Midbrain (tissue), 1 donor: ENCODE measurements around the gene CMIP.

Experiments
- DNase-seq: peaks from one replicate; lab custom pipeline; 2025; lab: John Stamatoyannopoulos, UW

Gene CMIP

DNA sequence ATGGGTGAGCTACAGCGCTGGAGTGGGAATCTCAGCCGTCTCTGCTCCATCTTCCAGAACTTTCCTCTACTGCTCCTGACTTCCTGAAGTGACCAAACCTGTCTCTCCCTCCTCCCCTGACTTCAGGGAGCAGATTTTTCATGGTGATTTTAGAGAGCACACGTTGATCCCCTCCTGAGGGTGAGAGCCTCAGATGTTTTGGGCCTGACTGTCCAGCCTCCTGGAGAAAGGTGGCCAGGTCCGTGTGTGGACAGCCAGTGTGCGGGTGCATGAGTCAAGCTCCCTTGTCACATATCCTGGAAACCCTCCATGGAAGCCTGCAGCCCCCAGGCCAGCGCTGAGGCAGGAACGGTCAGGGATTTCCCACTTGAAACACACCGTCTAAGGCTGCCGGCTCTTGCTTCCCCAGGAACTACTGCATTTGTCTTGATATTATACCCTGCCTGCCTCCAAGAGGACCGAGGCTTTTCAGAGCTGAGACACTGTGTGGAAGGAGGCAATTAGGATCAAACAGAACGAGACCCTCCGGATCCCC is 143.1 kb downstream of the CMIP start:
- DNase-seq: no peak

DNA sequence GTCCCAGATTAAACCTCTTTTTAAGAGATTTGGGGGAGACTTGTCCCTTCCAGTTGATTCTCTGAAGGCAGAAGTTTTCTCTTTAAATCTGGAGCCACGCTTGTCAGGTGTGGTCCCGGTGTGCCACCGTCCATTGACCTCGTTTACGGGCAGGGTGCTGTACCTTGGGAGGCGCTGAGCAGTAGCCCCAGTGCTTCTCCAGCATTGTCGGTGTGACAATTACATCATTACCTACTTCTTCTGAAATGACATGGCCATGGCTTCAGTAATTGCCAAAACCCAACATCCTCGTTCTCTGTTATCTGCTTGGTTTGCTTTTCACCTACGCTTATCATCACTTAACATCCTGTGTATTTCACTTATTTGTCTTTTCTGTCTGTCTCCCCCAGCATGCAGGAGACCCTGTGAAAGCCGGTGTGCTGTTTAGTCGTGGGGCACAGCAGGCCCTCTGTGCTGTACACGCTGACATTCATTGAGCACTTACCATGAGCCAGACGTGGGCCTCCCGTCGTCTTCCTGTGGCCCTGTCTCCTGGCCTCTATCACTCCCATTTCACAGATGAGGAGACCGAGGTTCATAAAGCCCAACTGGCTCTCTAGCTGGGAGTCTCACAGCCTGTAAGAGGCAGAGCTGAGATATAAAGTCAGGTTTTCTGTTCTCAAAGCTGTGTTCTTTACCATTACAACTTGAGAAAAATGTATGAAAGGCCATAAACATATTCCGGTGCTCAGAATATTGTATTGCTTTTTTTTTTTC is 143.9 kb downstream of the CMIP start:
- no peak for DNase-seq

DNA sequence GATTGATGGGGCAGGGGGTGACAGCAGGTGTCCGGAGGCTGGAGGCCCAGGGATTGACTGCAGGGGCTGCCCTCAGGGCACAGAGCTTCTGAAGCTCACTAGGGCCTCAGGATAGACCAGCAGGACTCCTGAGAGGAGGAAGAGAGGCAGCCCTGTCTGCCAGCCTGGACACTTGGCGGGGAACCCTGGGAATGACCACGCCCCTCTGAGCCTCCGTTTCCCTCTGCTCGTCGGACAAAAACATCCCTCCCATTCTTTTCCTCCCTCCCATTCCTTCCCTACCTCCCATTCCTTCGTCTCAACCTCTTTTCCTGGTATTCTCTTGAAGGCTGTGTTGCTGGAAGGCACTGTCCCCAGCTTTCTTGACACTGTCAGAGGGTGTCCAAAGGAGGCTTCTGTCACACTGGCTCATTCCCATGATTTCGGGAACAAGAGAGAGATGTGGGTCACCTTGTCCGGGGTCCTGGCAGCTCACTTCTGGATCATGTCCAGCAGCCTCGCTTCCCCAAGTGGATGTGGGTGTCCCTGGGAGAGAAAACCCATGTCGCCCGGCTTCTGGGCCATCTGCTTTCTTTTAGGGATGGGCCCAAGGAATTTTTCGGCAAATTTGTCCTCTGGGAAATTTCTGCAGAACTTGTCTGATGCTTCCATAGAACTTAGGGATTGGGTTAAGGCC is 145.5 kb downstream of the CMIP start:
- DNase-seq: no peak

DNA sequence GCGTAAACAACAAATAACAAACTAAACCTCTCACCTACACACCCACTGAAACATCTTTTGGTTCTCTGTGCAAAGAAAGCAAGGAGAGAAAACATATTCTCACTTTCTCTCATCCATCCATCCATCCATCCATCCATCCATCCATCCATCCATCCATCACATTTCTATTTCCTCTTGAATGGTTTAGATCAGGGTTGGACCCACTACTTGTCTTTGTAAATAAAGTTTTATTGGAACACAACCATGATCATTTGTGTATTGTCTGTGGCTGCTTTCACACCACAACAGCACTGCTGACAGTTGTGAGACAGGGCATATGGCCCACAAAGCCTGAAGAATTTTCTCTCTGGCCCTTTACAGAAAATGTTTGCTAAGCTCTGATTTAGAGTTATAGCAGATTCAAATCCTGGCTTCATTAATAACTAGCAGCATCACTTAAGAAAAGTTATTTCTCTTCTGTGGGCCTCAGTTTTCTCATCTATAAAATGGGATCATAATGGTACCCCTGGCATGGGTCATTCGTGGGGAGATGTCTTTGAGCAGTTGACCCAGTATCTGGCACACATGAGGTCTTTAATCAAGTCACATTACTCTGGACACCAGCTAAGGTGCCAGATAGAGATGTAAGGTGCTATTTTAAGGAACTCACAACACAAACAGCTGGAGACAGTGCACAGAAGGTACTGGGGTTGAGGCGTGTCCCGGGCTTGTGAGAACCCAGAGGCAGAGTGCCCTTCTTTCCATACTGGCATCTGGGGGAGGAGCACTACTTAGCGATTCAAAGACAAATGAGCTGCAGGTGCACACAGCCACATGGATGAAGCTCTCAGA is 146.3 kb downstream of the CMIP start:
- DNase-seq: no peak

DNA sequence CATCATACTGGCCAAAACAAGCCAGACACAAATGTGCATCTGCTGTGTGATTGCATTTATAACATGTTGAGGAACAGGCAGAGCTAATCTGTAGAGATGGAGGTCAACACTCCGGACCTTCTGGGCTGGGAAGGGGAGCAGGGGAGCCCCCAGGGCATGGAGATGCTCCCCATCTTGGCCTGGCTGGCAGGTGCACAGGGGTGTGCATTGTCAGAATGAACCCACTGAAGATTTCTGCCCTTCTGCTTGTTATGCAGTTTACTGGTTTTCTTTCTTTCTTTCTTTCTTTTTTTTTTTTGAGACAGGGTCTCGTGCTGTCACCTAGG is 146.9 kb downstream of the CMIP start:
- no peak for DNase-seq

DNA sequence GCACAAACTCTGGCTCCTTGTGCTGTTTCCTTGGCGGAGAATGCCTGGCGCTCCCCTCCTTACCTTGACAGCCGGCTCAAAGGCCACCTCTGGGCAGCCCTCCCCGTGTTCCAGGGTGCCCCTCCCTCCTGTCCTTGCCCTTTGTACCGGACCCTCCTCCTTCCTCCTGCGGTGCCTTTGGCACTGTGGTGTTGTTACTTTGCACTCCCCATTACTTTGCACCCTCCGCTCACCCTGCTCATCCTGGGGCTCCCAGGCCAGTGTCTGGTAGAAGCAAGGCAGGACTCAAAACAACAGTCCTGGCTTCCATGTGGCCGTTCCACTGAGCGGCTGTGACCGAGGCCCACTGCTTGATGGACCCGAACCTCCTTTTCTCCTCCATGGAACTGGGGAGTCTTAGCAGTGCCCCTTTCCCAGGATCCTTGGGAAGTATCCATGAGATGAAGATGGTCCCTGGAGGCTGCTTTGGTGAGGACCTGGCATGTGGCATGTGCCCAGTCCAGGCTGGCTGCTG is 147.8 kb downstream of the CMIP start:
- no peak for DNase-seq

DNA sequence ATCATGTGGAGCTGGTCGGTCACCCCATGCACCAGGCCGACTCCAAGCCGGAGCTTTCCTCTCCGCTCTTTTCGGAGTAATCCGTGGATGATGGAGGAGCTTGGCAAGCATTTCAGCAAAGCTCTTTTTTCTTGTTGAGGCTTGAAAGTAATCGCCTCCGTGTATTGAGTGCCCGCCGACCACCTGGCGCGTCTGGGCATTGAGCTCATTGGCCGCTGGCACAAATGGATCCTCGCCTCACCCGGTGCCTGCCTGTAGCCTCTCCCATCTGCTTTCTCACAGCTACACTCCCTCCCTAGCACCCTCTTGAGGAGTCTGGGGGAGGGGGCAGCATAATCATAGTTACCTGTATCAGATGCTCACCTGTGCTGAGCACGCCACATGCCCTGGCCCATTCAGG is 148.9 kb downstream of the CMIP start:
- DNase-seq: no peak

DNA sequence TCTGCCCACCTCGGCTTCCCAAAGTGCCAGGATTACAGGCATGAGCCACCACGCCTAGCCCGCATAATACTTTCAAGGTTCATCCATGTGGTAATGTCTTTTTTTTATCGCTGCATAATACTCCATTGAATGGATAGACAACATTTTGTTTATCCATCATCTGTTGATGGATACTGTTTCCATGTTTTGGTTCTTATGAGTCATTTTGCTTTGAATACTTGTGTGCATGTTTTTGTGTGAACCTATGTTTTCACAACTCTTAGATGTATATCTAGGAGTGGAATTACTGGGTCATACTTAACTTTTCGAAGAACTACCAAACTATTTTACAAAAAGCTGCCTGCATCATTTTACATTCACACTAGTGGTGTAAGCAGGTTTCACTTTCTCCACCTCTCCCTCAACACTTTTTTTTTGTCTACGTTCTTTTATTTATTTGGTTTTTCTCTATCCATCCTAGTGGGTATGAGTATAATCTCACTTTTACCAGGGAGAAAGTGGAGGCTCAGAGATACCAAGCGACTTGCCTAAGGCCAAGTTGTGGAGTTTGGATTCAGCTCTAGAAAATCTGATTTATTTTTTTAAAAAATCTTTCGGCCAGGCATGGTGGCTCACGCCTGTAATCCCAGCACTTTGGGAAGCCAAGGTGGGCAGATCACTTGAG is 151.2 kb downstream of the CMIP start:
- no peak for DNase-seq

DNA sequence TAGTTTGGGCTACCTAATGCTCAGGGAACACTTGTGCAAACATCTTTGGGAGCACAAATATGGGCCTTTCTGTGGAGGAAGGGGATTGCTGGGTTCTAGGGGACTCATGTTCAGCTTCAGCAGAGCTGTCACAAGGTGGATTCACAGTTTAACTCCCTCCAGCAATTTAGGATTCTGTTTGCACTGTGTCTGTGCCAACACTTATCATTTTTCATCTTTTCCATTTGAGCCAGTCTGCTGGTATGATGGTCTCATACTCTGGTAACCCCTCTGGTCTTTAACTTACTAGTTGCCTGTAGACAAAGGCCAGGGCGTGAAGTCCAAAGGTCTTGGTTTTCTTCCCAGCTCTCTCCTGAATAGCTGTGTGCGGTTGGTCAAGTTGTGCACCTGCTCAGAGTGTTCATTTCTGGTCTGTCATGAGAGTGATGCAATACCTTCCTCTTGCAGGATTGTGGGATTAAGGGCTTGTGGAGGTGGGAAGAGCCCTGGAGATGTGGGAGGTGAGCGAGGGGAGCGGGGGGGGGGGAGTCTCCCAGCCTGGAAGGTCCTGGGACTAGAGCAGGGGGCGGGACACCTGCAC is 152.6 kb downstream of the CMIP start:
- no peak for DNase-seq

DNA sequence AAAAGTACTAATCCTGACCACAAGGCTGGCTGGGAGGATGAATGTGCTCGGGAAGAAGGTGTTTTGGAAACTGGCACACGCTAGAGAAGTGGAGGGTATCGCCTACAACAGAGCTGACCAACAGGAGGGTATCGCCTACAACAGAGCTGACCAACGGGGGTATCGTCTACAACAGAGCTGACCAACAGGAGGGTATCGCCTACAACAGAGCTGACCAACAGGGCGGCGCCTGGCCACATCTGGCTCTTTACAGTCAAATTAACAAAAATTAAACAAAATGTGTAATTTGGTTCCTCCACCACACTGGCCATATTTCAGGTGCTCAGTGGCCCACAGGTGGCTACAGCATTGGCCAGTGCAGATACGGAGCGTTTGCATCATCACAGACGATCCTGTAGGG is 153.5 kb downstream of the CMIP start:
- no peak for DNase-seq

DNA sequence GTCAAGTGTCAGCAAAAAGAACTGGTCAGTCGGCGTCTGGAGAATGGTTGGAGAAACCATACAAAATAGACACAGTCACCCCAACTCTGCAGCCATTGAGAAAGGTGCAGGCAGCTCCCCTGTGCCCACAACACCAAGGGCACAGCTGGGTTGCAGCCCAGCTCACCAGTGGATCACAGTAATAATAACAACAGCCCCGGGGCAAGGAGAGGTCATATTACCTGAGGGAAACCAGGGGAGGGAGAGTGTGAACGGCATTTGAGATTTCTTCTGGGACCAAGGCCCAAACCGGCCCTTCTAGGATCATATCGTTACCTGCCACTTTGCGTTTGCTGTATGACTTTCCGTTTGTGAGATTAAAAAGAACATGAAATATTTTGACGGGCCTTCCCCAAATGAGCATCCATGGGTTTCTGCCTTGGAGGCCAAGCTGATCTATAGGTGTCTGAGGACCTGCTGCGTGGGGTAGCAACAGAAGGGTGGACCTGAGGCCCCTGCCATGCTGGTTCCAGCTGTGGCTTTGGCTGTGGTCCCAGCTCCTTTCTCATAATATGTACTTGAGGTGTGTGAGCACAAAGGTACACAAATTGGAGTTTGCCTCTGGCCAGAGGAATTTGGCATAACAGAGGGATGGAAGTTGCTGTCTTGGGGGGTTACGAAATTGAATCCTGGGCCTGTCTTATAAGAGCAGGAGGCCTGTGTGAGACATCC is 154.6 kb downstream of the CMIP start:
- no peak for DNase-seq

DNA sequence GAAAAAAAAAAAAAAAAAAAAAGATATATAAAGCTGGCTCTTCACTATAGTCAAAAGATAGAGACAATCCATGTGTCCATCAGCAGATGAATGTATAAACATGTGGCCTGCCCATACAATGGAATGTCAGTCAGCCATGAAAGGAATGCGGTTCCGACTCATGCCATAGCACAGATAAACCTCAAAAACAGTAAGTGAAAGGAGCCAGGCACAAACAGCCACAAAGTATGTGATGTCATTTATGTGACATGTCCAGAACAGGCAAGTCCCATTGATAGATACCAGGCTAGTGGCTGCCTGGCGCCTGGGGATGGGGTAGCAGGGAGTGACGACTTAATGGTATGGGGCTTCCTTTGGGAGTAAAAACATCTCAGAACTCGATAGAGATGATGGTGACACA is 155.7 kb downstream of the CMIP start:
- DNase-seq: no peak

DNA sequence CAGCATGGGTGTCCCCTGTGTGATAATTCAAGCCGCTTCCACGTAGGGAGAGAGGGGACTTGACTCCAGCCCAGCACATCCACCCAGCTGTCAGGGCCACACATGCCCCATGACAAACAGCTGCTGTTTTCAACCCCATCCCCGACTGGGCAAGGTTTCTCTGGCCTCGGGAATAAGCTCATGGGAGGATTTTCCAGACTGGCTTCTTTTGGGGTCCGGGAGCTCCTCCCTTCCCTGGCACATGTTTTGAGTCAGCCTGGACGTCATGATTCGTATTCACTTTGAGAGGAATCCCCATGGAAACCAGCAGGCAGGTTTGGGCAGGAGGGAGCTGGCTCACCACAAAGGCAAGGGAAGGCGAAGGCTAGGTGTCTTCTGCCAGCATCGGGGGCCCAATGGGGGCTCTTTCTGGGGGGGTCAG is 156.4 kb downstream of the CMIP start:
- DNase-seq: peak; percentile 19

DNA sequence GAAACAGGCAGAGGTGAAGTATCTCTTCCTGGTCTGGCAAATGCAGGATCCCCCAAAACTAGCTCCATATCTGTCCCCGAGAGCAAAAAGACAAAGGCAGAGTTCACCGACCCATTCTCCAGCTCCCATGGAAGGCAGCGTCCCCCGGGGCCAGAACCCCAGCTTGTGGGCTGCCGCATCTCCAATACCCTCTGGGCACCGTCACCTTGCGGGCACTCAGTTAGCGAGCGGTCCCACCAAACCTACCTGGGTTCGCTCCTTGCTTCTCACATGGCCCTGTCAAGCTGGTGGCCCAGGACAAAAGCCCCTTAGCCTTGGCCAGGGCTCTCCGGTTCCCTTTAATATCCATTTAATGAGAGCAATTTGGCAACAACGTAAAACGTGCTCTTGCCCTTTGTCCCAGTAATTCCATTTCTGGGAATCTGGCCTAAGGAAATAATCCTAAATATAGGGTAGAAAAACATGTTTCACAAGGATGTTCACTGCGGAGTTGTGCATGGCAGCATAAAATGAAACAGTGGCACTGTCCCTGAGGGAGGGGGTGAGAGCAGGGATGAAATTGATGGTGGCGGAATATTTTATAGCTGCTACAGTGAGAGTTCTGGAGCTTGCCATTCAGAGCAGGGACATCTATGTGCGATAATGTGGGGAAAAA is 157.1 kb downstream of the CMIP start:
- DNase-seq: no peak

DNA sequence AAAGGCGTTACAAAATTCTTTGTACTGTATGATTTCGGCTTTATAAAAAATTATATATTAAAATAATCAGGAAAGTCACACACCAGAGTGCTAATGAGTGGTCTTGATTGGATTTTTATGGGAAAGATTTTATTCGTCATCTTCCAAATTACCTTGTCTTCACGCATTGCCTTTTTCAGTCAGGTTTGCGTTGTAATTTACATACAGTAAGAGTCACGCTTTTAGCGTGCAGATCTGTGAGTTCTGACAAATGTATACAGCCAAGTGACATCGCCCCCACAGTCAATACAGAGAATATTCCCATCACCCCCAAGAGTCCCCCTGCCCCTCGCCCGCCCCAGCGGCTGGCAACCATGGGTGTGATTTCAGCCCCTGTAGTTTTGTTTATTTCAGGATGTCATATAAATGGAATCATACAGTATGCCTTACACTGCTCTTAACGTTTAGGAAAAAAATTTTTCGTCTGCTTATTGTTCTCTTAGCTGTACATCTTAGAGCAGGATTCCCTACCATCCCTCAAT is 157.7 kb downstream of the CMIP start:
- no peak for DNase-seq

DNA sequence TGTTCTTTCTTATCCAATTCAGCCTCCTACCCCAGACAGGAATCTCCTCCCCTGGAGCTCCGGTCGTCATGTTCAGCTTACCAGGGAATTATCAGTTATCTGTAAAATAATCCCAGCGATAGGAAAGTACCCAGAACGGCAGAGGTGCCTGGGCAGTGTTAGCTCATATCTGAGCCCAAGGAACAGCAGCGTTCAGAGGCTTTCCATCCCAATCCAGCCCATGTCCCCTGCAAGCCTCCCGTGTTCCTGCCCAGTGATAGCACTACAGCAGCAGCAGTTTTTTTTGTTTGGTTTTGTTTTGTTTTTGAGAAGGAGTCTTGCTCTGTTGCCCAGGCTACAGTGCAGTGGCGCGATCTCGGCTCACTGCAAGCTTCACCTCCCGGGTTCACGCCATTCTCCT is 158.2 kb downstream of the CMIP start:
- DNase-seq: no peak

DNA sequence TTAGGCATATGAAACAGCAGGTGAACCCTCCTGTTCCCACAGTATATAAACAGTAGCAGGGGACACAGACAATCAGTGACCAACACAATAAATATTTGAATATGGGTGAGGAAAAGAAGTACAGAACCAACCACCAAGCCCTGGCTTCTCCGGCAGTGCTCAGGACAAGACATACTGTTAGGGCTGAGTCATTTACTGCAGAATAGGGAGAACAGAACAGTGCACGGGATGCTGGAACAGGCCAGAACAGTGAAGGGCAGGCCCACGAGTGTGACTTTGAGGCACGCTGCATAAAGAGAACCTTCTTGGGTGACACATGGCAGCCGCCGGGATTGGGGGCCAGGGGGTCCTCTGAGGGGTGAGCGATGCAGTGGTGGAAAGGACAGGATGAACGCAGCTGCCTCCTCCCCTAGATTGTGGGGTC is 160.4 kb downstream of the CMIP start:
- DNase-seq: no peak

DNA sequence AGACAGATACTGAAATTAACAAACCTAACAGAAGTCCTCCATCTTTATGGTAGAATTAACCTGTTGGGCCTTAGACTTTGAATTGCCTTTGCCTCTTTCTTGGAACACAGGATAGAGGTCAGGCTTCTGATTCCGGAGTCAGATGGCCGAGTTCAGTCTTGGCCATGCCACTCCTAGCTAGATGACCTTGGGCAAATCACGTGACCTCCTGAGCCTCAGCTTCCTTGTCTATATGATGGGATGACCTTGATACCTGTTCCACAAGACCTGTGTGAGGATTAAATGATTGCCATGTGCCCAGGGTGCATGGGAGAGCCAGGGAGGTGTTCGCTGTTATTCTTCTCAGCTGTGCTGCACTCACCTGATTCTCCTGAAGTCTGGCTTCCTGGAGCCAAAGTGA is 161.4 kb downstream of the CMIP start:
- no peak for DNase-seq

DNA sequence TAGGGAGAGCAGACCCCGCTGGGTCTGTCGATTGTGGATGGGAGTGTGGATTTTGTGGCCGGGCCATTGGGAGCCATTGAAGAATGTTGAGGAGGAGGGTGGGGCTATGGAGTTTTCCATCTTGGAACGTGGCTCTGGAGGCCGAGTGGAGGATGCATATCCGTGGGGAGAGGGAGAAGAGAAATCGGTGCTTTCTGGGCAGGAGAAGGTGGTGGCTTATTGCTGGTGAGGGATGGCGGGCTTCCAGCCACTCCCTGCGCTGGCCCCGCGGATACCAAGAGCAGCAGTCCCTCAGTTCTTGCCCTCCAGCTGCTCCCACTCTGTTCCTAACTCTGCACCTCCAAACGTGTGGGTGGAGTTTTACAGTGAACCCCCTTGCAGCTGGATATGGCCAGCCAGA is 162.4 kb downstream of the CMIP start:
- no peak for DNase-seq
